HepG2 (cell line): ENCODE results near the gene HSPA1B. TPM values are rescaled to one million over a fixed set of nuclear protein-coding genes. Genes with fewer than 3 reads are reported as not detected.

ENCODE experiments used
- ADNP ChIP-seq: sonication (generic); formaldehyde crosslinking; IDR thresholded peaks from 2 replicates; pipeline ENCODE4 v1.4.0; 2020; ENCODE audit warnings: missing genetic modification reagents
- BHLHE40 ChIP-seq: IDR thresholded peaks from 2 replicates; pipeline ENCODE4 v1.6.1; 2011; ENCODE audit warnings: low read length, improper control_type of control experiment
- CCDC6 ChIP-seq: sonication (generic); formaldehyde crosslinking; IDR thresholded peaks from 2 replicates; pipeline ENCODE4 v1.8.1; 2022; ENCODE audit warnings: mild to moderate bottlenecking, missing genetic modification reagents, moderate library complexity
- CREB1 ChIP-seq, 2 experiments: fragments of 450-650 bp in 1 of 2; IDR thresholded peaks; 2 replicates each; pipeline ENCODE4 v1.6.1; 2016 to 2017; ENCODE audit warnings: control low read depth in 1 of 2, mild to moderate bottlenecking in 1 of 2, missing compliant biosample characterization in 1 of 2, missing genetic modification characterization in 1 of 2
- GATAD1 ChIP-seq: IDR thresholded peaks from 2 replicates; pipeline ENCODE4 v1.6.1; 2016; ENCODE audit warnings: missing genetic modification reagents, missing compliant biosample characterization
- GZF1 ChIP-seq: sonication (generic); formaldehyde crosslinking; IDR thresholded peaks from 2 replicates; pipeline ENCODE4 v1.5.1; 2020; ENCODE audit warnings: mild to moderate bottlenecking, missing genetic modification reagents
- HNF4G ChIP-seq, 2 experiments: sonication (generic) in 1 of 2; formaldehyde crosslinking in 1 of 2; IDR thresholded peaks; 2 replicates each; pipeline versions ENCODE4 v1.4.0 to v1.6.1; 2011 to 2020; ENCODE audit warnings: borderline replicate concordance in 2 of 2, low read depth in 2 of 2, mild to moderate bottlenecking in 2 of 2, low read length in 1 of 2, missing genetic modification reagents in 1 of 2, moderate library complexity in 1 of 2
- JUNB ChIP-seq: sonication (generic); formaldehyde crosslinking; IDR thresholded peaks from 2 replicates; pipeline ENCODE4 v1.8.0; 2022; ENCODE audit warnings: missing genetic modification reagents, mild to moderate bottlenecking, borderline replicate concordance
- PHF8 ChIP-seq: sonication (generic); formaldehyde crosslinking; IDR thresholded peaks from 2 replicates; pipeline ENCODE4 v1.5.0; 2020; ENCODE audit warnings: missing genetic modification reagents
- SMAD1 ChIP-seq: sonication (generic); formaldehyde crosslinking; IDR thresholded peaks from 2 replicates; pipeline ENCODE4 v1.4.0; 2020; ENCODE audit warnings: missing genetic modification reagents, low read depth, mild to moderate bottlenecking, borderline replicate concordance
- SMARCE1 ChIP-seq: fragments of 450-650 bp; IDR thresholded peaks from 2 replicates; pipeline ENCODE4 v1.6.1; 2017; ENCODE audit warnings: borderline replicate concordance
- ZBTB38 ChIP-seq: sonication (generic); formaldehyde crosslinking; IDR thresholded peaks from 2 replicates; pipeline ENCODE4 v1.5.1; 2020; ENCODE audit warnings: mild to moderate bottlenecking, missing genetic modification reagents
- ZFP90 ChIP-seq: sonication (generic); formaldehyde crosslinking; IDR thresholded peaks from 2 replicates; pipeline ENCODE4 v1.8.0; 2022; ENCODE audit warnings: missing genetic modification reagents, mild to moderate bottlenecking, inconsistent platforms, borderline replicate concordance
- ZNF292 ChIP-seq: sonication (generic); formaldehyde crosslinking; IDR thresholded peaks from 2 replicates; pipeline ENCODE4 v1.8.1; 2022; ENCODE audit warnings: mild to moderate bottlenecking, low read depth, missing genetic modification reagents, borderline replicate concordance
- ZNF496 ChIP-seq: sonication (generic); formaldehyde crosslinking; IDR thresholded peaks from 2 replicates; pipeline ENCODE4 v1.8.1; 2023; ENCODE audit warnings: mild to moderate bottlenecking, moderate library complexity, missing genetic modification reagents; ENCODE audit not compliant: insufficient replicate concordance
- ZNF792 ChIP-seq: IDR thresholded peaks from 2 replicates; pipeline ENCODE4 v1.6.1; 2016
- ZNF850 ChIP-seq: sonication (generic); formaldehyde crosslinking; conservative IDR thresholded peaks from 2 replicates; pipeline ENCODE4 v1.9.0; 2021; ENCODE audit warnings: mild to moderate bottlenecking, missing genetic modification reagents
- polyA plus RNA-seq, 8 experiments: library from polyadenylated mRNA; depleted of rRNA in 3 of 8; stranded (reverse) in 7 of 8; unstranded in 1 of 8; fragments of >200 nt; fragmentation: Illumina TruSeq in 4 of 8; extraction: Trizol in 4 of 8; gene quantifications; 2 replicates each; pipeline versions ENCODE4 v1.2.1 to v1.2.3, GENCODE V29; 2011 to 2016; ENCODE audit warnings: low read depth in 4 of 8, missing spikeins in 1 of 8, mixed read lengths in 1 of 8; ENCODE audit not compliant: insufficient read depth in 1 of 8
- total RNA-seq, 5 experiments: library from RNA; depleted of rRNA; stranded (reverse); fragments of >200 nt; fragmentation: Illumina TruSeq; extraction: Trizol; gene quantifications; 2 replicates each; pipeline ENCODE4 v1.2.3, GENCODE V29; 2016; ENCODE audit warnings: low read depth in 1 of 5
- TF ChIP-seq, protein P1 (sequence below): IDR thresholded peaks from 2 replicates; pipeline ENCODE4 v1.6.1; 2016; ENCODE audit warnings: missing biosample characterization, missing genetic modification reagents, low read depth
- TF ChIP-seq, protein P2 (sequence below): sonication (generic); formaldehyde crosslinking; IDR thresholded peaks from 2 replicates; pipeline ENCODE4 v1.4.0; 2020; ENCODE audit warnings: low read depth, mild to moderate bottlenecking, missing genetic modification reagents
- TF ChIP-seq, protein P3 (sequence below): sonication (generic); formaldehyde crosslinking; IDR thresholded peaks from 2 replicates; pipeline ENCODE4 v1.8.1; 2023; ENCODE audit warnings: mild to moderate bottlenecking, missing genetic modification reagents

The HSPA1B gene
- total and polyA plus RNA-seq, 2 of the 13 experiments (the other 11 are each of a cell fraction or from before 2014, with no cell fraction given) = 26.0 to 186 TPM

DNA sequence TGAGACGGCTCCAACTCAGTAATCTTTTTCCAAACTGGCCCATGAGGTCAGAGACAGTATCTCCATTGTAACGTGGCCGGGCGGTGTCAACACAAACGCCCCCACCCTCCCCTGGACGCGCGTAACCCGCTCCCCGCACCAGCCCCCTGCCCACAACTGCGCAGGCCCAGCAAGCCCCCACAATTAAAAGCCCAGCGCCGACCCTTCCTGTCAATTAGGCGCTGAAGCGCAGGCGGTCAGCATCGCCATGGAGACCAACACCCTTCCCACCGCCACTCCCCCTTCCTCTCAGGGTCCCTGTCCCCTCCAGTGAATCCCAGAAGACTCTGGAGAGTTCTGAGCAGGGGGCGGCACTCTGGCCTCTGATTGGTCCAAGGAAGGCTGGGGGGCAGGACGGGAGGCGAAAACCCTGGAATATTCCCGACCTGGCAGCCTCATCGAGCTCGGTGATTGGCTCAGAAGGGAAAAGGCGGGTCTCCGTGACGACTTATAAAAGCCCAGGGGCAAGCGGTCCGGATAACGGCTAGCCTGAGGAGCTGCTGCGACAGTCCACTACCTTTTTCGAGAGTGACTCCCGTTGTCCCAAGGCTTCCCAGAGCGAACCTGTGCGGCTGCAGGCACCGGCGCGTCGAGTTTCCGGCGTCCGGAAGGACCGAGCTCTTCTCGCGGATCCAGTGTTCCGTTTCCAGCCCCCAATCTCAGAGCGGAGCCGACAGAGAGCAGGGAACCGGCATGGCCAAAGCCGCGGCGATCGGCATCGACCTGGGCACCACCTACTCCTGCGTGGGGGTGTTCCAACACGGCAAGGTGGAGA is 12.3 kb upstream of the HSPA1B start, which contains the start of the genes HSPA1A and HSPA1L (continued):
- TF ChIP-seq SMAD1 (no peak), BHLHE40 (no peak), PHF8 (CRISPR knock-in tag) (peak; percentile 48), ZNF292 (CRISPR knock-in tag) (no peak), JUNB (no peak), CCDC6 (CRISPR knock-in tag) (peak; percentile 79; the same call in 1 of the 2 replicates), GATAD1 (CRISPR knock-in tag) (peak; percentile 52), HNF4G (IDR thresholded peaks at IDR 0.05; ENCODE audit: borderline replicate concordance, low read depth, low read length) (no peak), HNF4G (CRISPR knock-in tag; IDR thresholded peaks at IDR 0.05; ENCODE audit: borderline replicate concordance, low read depth) (no peak), SMARCE1 (no peak), ZNF792 (CRISPR knock-in tag) (peak; percentile 25; the same call in 1 of the 2 replicates), ZFP90 (CRISPR knock-in tag) (no peak), ADNP (CRISPR knock-in tag) (no peak), CREB1 (IDR thresholded peaks at IDR 0.05) (0 out of 2 replicates have a peak, but pooled peaks have one; percentile 12), CREB1 (CRISPR knock-in tag; IDR thresholded peaks at IDR 0.05) (no peak; the same call in 1 of the 2 replicates), ZNF496 (CRISPR knock-in tag) (no peak), ZBTB38 (CRISPR knock-in tag) (peak; percentile 89), GZF1 (CRISPR knock-in tag) (no peak), ZNF850 (CRISPR knock-in tag) (no peak)
- TF ChIP-seq, protein P1, sequence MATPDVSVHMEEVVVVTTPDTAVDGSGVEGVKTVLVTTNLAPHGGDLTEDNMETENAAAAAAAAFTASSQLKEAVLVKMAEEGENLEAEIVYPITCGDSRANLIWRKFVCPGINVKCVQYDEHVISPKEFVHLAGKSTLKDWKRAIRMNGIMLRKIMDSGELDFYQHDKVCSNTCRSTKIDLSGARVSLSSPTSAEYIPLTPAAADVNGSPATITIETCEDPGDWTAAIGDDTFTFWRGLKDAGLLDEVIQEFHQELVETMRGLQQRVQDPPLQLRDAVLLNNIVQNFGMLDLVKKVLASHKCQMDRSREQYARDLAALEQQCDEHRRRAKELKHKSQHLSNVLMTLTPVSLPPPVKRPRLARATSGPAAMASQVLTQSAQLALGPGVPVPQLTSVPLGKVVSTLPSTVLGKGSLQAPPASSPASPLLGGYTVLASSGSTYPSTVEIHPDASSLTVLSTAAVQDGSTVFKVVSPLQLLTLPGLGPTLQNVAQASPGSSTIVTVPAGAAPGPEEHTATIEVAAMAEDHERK (CRISPR knock-in tag) = no peak
- TF ChIP-seq, protein P2, sequence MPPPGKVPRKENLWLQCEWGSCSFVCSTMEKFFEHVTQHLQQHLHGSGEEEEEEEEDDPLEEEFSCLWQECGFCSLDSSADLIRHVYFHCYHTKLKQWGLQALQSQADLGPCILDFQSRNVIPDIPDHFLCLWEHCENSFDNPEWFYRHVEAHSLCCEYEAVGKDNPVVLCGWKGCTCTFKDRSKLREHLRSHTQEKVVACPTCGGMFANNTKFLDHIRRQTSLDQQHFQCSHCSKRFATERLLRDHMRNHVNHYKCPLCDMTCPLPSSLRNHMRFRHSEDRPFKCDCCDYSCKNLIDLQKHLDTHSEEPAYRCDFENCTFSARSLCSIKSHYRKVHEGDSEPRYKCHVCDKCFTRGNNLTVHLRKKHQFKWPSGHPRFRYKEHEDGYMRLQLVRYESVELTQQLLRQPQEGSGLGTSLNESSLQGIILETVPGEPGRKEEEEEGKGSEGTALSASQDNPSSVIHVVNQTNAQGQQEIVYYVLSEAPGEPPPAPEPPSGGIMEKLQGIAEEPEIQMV (CRISPR knock-in tag) = 0 out of 2 replicates have a peak, but pooled peaks have one; percentile 44
- TF ChIP-seq, protein P3, sequence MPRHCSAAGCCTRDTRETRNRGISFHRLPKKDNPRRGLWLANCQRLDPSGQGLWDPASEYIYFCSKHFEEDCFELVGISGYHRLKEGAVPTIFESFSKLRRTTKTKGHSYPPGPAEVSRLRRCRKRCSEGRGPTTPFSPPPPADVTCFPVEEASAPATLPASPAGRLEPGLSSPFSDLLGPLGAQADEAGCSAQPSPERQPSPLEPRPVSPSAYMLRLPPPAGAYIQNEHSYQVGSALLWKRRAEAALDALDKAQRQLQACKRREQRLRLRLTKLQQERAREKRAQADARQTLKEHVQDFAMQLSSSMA (CRISPR knock-in tag) = 0 out of 2 replicates have a peak, but pooled peaks have one; percentile 44
